Measurements from ENCODE around the gene NAGS. TPM values are rescaled to one million over a fixed set of nuclear protein-coding genes. Genes with fewer than 3 reads are reported as not detected.

Gene NAGS
- total and polyA plus RNA-seq, 8 donors, result 2.4 to 7.0 (median 3.7) TPM

DNA sequence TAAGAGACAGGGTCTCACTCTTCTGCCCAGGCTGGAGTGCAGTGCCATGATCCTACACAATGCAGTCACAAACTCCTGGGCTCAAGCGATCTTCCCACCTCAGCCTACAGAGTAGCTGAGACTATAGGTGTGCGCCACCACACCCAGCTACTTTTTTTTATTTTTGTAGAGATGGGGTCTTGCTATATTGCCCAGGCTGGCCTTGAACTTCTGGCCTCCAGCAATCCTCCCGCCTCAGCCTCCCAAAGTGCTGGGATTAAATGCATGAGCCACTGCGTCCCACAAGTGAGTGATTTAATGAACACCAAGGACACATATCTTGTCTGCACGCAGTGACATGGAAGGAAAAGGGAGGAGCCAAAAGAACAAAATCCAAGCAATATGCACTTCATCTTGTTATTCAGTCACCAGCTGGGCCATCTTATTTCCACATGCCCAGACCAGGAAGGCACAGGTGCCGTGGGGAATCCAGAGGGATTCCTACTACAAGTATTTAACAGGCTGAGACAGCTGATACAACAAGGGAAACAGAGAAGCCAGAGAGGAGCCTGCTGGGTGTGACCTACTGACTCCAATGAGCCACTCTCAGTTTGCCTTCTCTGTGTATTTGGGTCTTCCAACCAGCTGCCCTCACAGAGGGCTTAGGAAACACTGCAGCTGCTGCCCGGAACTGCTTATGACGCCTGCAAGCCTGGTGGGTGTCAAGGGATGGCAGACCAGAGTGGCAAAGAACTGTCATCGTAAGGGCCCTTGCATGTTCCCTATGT is 45.1 kb downstream of the NAGS start:
- no peak for DNase-seq
- no peaks in the 10 kb centered on the region for H3K9me3 ChIP-seq

DNA sequence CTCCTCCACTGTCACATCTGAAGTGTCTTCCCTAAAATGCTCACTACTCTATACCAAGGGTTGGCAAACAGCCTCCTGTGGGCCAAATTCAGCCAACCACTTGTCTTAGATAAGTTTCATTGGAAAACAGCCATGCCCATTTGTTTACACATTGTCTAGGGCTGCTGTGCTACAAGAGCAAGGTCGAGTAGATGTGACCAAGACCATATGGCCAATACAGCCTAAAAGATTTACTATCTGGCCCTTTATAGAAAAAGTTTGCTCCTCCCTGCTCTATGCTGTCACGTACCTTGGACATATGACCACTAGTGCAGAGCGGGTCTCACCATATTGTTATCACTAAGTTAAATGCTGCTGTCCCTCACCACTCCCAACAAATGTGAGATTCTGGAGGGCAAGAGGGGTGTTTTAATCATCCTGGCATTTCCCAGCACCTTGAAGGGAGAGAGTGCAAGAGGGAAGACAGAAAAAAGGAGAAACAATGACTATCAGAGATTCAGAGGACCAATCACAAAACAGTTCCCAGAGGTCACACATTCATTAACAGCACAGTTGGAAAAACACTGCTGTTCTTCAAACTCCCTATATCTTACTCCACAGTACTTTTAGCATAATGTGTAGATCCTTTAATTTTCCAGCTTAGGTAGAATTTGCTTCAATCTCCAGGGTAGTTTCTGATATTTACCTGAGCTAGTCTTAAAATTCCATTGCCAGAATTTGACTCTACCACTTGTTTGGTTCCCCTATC is 48.9 kb downstream of the NAGS start:
- no peaks in the 10 kb centered on the region for H3K9me3 ChIP-seq
- intact Hi-C loops (cut with DNase I), result no loop called here
- TF ChIP-seq, protein P1, sequence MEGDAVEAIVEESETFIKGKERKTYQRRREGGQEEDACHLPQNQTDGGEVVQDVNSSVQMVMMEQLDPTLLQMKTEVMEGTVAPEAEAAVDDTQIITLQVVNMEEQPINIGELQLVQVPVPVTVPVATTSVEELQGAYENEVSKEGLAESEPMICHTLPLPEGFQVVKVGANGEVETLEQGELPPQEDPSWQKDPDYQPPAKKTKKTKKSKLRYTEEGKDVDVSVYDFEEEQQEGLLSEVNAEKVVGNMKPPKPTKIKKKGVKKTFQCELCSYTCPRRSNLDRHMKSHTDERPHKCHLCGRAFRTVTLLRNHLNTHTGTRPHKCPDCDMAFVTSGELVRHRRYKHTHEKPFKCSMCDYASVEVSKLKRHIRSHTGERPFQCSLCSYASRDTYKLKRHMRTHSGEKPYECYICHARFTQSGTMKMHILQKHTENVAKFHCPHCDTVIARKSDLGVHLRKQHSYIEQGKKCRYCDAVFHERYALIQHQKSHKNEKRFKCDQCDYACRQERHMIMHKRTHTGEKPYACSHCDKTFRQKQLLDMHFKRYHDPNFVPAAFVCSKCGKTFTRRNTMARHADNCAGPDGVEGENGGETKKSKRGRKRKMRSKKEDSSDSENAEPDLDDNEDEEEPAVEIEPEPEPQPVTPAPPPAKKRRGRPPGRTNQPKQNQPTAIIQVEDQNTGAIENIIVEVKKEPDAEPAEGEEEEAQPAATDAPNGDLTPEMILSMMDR (IDR thresholded peaks at IDR 0.05), result no peak
- peaks cover 0 to 95% of the 10 kb centered on the region in 2 donors for H3K36me3 ChIP-seq
- peaks cover 2 to 15% of the 10 kb centered on the region in 2 donors for H3K4me1 ChIP-seq
- ATAC-seq (peak; percentile 78), DNase-seq (no peak)
- H3K4me3 ChIP-seq, result no peak overlapping the region
- no peak overlapping the region for H3K27ac ChIP-seq
- H3K27me3 ChIP-seq, result no peaks in the 10 kb centered on the region

More for the DNA sequence above, 45.1 kb downstream of the NAGS start:
- intact Hi-C loops (cut with DNase I), result no loop called here
- TF ChIP-seq, protein P1 (IDR thresholded peaks at IDR 0.05), result no peak
- peaks cover 0 to 83% of the 10 kb centered on the region in 2 donors for H3K36me3 ChIP-seq
- ATAC-seq, result no peak
- no peaks in the 10 kb centered on the region for H3K27me3 ChIP-seq
- H3K4me3 ChIP-seq, result no peak overlapping the region
- no peak overlapping the region for H3K27ac ChIP-seq
- H3K4me1 ChIP-seq, result peaks cover 4 to 27% of the 10 kb centered on the region in 2 donors

Other genes starting within 250 kb of the NAGS start
- under 1 TPM in 1 of 2 donors, not detected in 1; 0.12 TPM for gene SOST, start 245.8 kb upstream of the NAGS start, total RNA-seq
- gene SOST, start 245.8 kb upstream of the NAGS start, polyA plus RNA-seq (ENCODE audit: insufficient read length in 6 of 6), result under 1 TPM in 4 of 6 donors, not detected in 2; 0.11 to 0.66 (median 0.19) TPM
- gene DUSP3, start 225.6 kb upstream of the NAGS start, total RNA-seq, result 100 to 1,000 TPM in 1 of 2 donors, 10 to 100 TPM in 1; 95.8 to 105 TPM
- 10 to 100 TPM; 30.9 to 37.8 (median 32.3) TPM for gene DUSP3, start 225.6 kb upstream of the NAGS start, polyA plus RNA-seq (ENCODE audit: insufficient read length in 6 of 6)
- not detected for gene CFAP97D1, start 224.2 kb upstream of the NAGS start, total RNA-seq
- under 1 TPM in 4 of 6 donors, not detected in 2; 0.06 to 0.11 (median 0.07) TPM for gene CFAP97D1, start 224.2 kb upstream of the NAGS start, polyA plus RNA-seq (ENCODE audit: insufficient read length in 6 of 6)
- 10 to 100 TPM; 14.4 to 17.9 TPM for gene MPP3, start 171.5 kb upstream of the NAGS start, total RNA-seq
- gene MPP3, start 171.5 kb upstream of the NAGS start, polyA plus RNA-seq (ENCODE audit: insufficient read length in 6 of 6), result 10 to 100 TPM in 5 of 6 donors, 1 to 10 TPM in 1; 8.0 to 14.4 (median 11.6) TPM
- gene CD300LG, start 157.4 kb upstream of the NAGS start, total RNA-seq, result 1 to 10 TPM; 1.6 to 7.1 TPM
- 1 to 10 TPM in 5 of 6 donors, under 1 TPM in 1; 0.53 to 1.9 (median 1.4) TPM for gene CD300LG, start 157.4 kb upstream of the NAGS start, polyA plus RNA-seq (ENCODE audit: insufficient read length in 6 of 6)
- gene MPP2, start 97.1 kb upstream of the NAGS start, total RNA-seq, result 1 to 10 TPM; 1.5 to 1.7 TPM
- 1 to 10 TPM; 3.8 to 4.9 (median 4.6) TPM for gene MPP2, start 97.1 kb upstream of the NAGS start, polyA plus RNA-seq (ENCODE audit: insufficient read length in 6 of 6)
- not detected for gene PPY, start 62.1 kb upstream of the NAGS start, total RNA-seq
- 1 to 10 TPM in 4 of 6 donors, under 1 TPM in 2; 0.36 to 4.9 (median 1.5) TPM for gene PPY, start 62.1 kb upstream of the NAGS start, polyA plus RNA-seq (ENCODE audit: insufficient read length in 6 of 6)
- not detected for gene PYY, start 50.7 kb upstream of the NAGS start, total RNA-seq
- gene PYY, start 50.7 kb upstream of the NAGS start, polyA plus RNA-seq (ENCODE audit: insufficient read length in 6 of 6), result under 1 TPM in 4 of 6 donors, not detected in 2; 0.21 to 0.68 (median 0.43) TPM
- gene TMEM101, start 10.3 kb downstream of the NAGS start, total RNA-seq, result 10 to 100 TPM; 29.7 to 35.0 TPM
- 10 to 100 TPM; 38.0 to 49.4 (median 44.7) TPM for gene TMEM101, start 10.3 kb downstream of the NAGS start, polyA plus RNA-seq (ENCODE audit: insufficient read length in 6 of 6)
- 10 to 100 TPM; 47.6 to 53.2 TPM for gene LSM12, start 62.0 kb downstream of the NAGS start, total RNA-seq
- 10 to 100 TPM; 31.3 to 38.3 (median 35.4) TPM for gene LSM12, start 62.0 kb downstream of the NAGS start, polyA plus RNA-seq (ENCODE audit: insufficient read length in 6 of 6)
- 10 to 100 TPM; 47.4 to 62.6 TPM for gene G6PC3, start 66.1 kb downstream of the NAGS start, total RNA-seq
- gene G6PC3, start 66.1 kb downstream of the NAGS start, polyA plus RNA-seq (ENCODE audit: insufficient read length in 6 of 6), result 10 to 100 TPM; 47.3 to 64.9 (median 51.6) TPM
- gene HDAC5, start 119.0 kb downstream of the NAGS start, total RNA-seq, result 10 to 100 TPM; 28.0 to 43.5 TPM
- 10 to 100 TPM; 56.7 to 61.4 (median 57.8) TPM for gene HDAC5, start 119.0 kb downstream of the NAGS start, polyA plus RNA-seq (ENCODE audit: insufficient read length in 6 of 6)
- 1 to 10 TPM; 2.3 to 2.7 TPM for gene HROB, start 137.3 kb downstream of the NAGS start, total RNA-seq
- gene HROB, start 137.3 kb downstream of the NAGS start, polyA plus RNA-seq (ENCODE audit: insufficient read length in 6 of 6), result 1 to 10 TPM; 4.0 to 6.7 (median 5.2) TPM
- not detected for gene ASB16, start 166.1 kb downstream of the NAGS start, total RNA-seq
- 1 to 10 TPM; 2.4 to 3.8 (median 3.5) TPM for gene ASB16, start 166.1 kb downstream of the NAGS start, polyA plus RNA-seq (ENCODE audit: insufficient read length in 6 of 6)
- gene TMUB2, start 182.3 kb downstream of the NAGS start, total RNA-seq, result 10 to 100 TPM; 33.6 to 41.8 TPM
- 10 to 100 TPM; 50.6 to 56.7 (median 53.6) TPM for gene TMUB2, start 182.3 kb downstream of the NAGS start, polyA plus RNA-seq (ENCODE audit: insufficient read length in 6 of 6)
- gene ATXN7L3, start 195.3 kb downstream of the NAGS start, total RNA-seq, result 10 to 100 TPM; 51.3 to 81.8 TPM
- 10 to 100 TPM; 51.9 to 75.4 (median 62.5) TPM for gene ATXN7L3, start 195.3 kb downstream of the NAGS start, polyA plus RNA-seq (ENCODE audit: insufficient read length in 6 of 6)
- gene UBTF, start 215.1 kb downstream of the NAGS start, total RNA-seq, result 10 to 100 TPM; 65.5 to 66.9 TPM
- 100 to 1,000 TPM; 102 to 136 (median 116) TPM for gene UBTF, start 215.1 kb downstream of the NAGS start, polyA plus RNA-seq (ENCODE audit: insufficient read length in 6 of 6)